CD4-positive, CD25-positive, alpha-beta regulatory T cell (primary cell): ENCODE data around the gene RAB7A. TPM values are rescaled to one million over a fixed set of nuclear protein-coding genes. Genes with fewer than 3 reads are reported as not detected.

Experiments used
- ATAC-seq, 2 donors: fragments of 150-1000 bp; cut with Tn5 transposase; one replicate each; pipeline ENCODE4 v1.10.0; 2021; ENCODE audit warnings: low read depth in 2 of 2, moderate number of reproducible peaks in 2 of 2, moderate library complexity in 1 of 2
- DNase-seq, 3 donors: peaks; one replicate each; pipeline versions ENCODE4 v3.0.0 to v3.0.0-alpha.2; 2012 to 2022; ENCODE audit warnings: mixed read lengths in 1 of 3
- H3K27ac ChIP-seq: one replicate; pipeline ENCODE4 v1.7.0; 2013; ENCODE audit warnings: mild to moderate bottlenecking, low read length; ENCODE audit not compliant: insufficient read depth, poor library complexity, severe bottlenecking
- H3K27me3 ChIP-seq: one replicate; pipeline ENCODE4 v1.7.0; 2013; ENCODE audit warnings: low read length; ENCODE audit not compliant: control insufficient read depth, insufficient read depth
- H3K36me3 ChIP-seq: one replicate; pipeline ENCODE4 v1.7.0; 2013; ENCODE audit warnings: mild to moderate bottlenecking, low read length, moderate library complexity; ENCODE audit not compliant: control insufficient read depth, insufficient read depth
- H3K4me1 ChIP-seq: 2 replicates; pipeline ENCODE4 v1.7.0; 2013; ENCODE audit warnings: mild to moderate bottlenecking, low read length; ENCODE audit not compliant: insufficient read depth, control insufficient read depth, poor library complexity, severe bottlenecking
- H3K4me3 ChIP-seq: one replicate; pipeline ENCODE4 v1.7.0; 2013; ENCODE audit warnings: low read depth, mild to moderate bottlenecking, low read length, moderate library complexity
- H3K9me3 ChIP-seq, 2 experiments: 1 replicate in 1 of 2; 2 replicates in 1 of 2; pipeline ENCODE4 v1.7.0; 2013; ENCODE audit warnings: low read length in 2 of 2, mild to moderate bottlenecking in 1 of 2, moderate library complexity in 1 of 2; ENCODE audit not compliant: control insufficient read depth in 2 of 2
- H3K27ac Mint-ChIP-seq, 3 donors: one replicate each; pipeline ENCODE4 v1.8.0; 2020 to 2022; ENCODE audit warnings: mild to moderate bottlenecking in 3 of 3, mixed read lengths in 3 of 3, moderate library complexity in 2 of 3
- H3K27me3 Mint-ChIP-seq: one replicate; pipeline ENCODE4 v1.8.0; 2022; ENCODE audit warnings: mild to moderate bottlenecking, mixed read lengths
- H3K36me3 Mint-ChIP-seq: one replicate; pipeline ENCODE4 v1.8.0; 2020; ENCODE audit warnings: mixed read lengths
- H3K4me1 Mint-ChIP-seq, 4 donors: one replicate each; pipeline ENCODE4 v1.8.0; 2020 to 2022; ENCODE audit warnings: mixed read lengths in 4 of 4, mild to moderate bottlenecking in 1 of 4
- H3K4me3 Mint-ChIP-seq, 4 donors: one replicate each; pipeline ENCODE4 v1.8.0; 2020 to 2022; ENCODE audit warnings: mild to moderate bottlenecking in 4 of 4, mixed read lengths in 4 of 4, moderate library complexity in 3 of 4
- H3K9me3 Mint-ChIP-seq, 7 donors: one replicate each; pipeline ENCODE4 v1.8.0; 2020 to 2022; ENCODE audit warnings: mixed read lengths in 7 of 7, mild to moderate bottlenecking in 3 of 7, moderate library complexity in 2 of 7
- polyA plus RNA-seq, 4 donors: library from polyadenylated mRNA; unstranded; fragments of 300-500 nt; fragmentation: Illumina TruSeq; gene quantifications; one replicate each; pipeline ENCODE4 v1.2.3, GENCODE V29; 2021
- total RNA-seq: library from RNA; stranded (reverse); gene quantifications from one replicate; pipeline ENCODE4 v1.2.3, GENCODE V29; 2022

The RAB7A gene
- total and polyA plus RNA-seq, 5 donors from 2014 or later = 156 to 200 (median 180) TPM

GRCh38 chr3:128794770-128795649 lies 69.0 kb downstream of the RAB7A start:
- Histone ChIP-seq H3K4me3 (no peak overlapping the region), H3K4me1 (peaks cover 39% of the 10 kb centered on the region), H3K27me3 (no peaks in the 10 kb centered on the region), H3K36me3 (peaks cover 38% of the 10 kb centered on the region), H3K27ac (peak overlapping the region; percentile 45), H3K9me3 (no peaks in the 10 kb centered on the region)
- Mint-ChIP-seq H3K27me3 (no peaks in the 10 kb centered on the region), H3K9me3 (no peaks in the 10 kb centered on the region), H3K4me3 (peak overlapping the region in 3 of 4 donors; percentile 11 to 54 (median 48)), H3K4me1 (peaks cover 19 to 73% (median 39%) of the 10 kb centered on the region in 4 donors), H3K27ac (peak overlapping the region; percentile 79 to 89 (median 84)), H3K36me3 (peaks cover 31% of the 10 kb centered on the region)
- ATAC-seq (peak; percentile 95), DNase-seq (peak; percentile 47 to 83 (median 80))

GRCh38 chr3:128799653-128800052 lies 73.7 kb downstream of the RAB7A start:
- ATAC-seq = no peak

GRCh38 chr3:128800241-128801187 lies 74.5 kb downstream of the RAB7A start:
- no peak for ATAC-seq
- DNase-seq = peak in 1 of 3 donors; percentile 69
- H3K4me3 Mint-ChIP-seq = peak overlapping the region; percentile 29 to 71 (median 46)
- peak overlapping the region; percentile 60 for H3K27ac ChIP-seq
- no peaks in the 10 kb centered on the region for H3K9me3 Mint-ChIP-seq
- H3K4me3 ChIP-seq = peak overlapping the region; percentile 11
- no peaks in the 10 kb centered on the region for H3K27me3 ChIP-seq
- peaks cover 52% of the 10 kb centered on the region for H3K4me1 ChIP-seq
- peaks cover 34 to 70% (median 57%) of the 10 kb centered on the region in 4 donors for H3K4me1 Mint-ChIP-seq
- no peaks in the 10 kb centered on the region for H3K27me3 Mint-ChIP-seq
- peaks cover 33% of the 10 kb centered on the region for H3K36me3 Mint-ChIP-seq
- H3K36me3 ChIP-seq = peaks cover 42% of the 10 kb centered on the region
- H3K9me3 ChIP-seq = no peaks in the 10 kb centered on the region
- peak overlapping the region; percentile 73 to 95 (median 87) for H3K27ac Mint-ChIP-seq

More at GRCh38 chr3:128799653-128800052, 73.7 kb downstream of the RAB7A start:
- H3K36me3 Mint-ChIP-seq = peaks cover 35% of the 10 kb centered on the region
- peaks cover 41 to 70% (median 56%) of the 10 kb centered on the region in 4 donors for H3K4me1 Mint-ChIP-seq
- Histone ChIP-seq H3K4me3 (peak overlapping the region; percentile 11), H3K27me3 (no peaks in the 10 kb centered on the region), H3K36me3 (peaks cover 41% of the 10 kb centered on the region), H3K27ac (peak overlapping the region; percentile 60), H3K9me3 (no peaks in the 10 kb centered on the region), H3K4me1 (peaks cover 50% of the 10 kb centered on the region)
- peak overlapping the region in 3 of 4 donors; percentile 9 to 46 (median 29) for H3K4me3 Mint-ChIP-seq
- no peaks in the 10 kb centered on the region for H3K27me3 Mint-ChIP-seq
- peak overlapping the region; percentile 73 to 95 (median 80) for H3K27ac Mint-ChIP-seq
- H3K9me3 Mint-ChIP-seq = no peaks in the 10 kb centered on the region
- DNase-seq = peak in 1 of 3 donors; percentile 17

- peaks cover 46% of the 10 kb centered on the region for H3K36me3 ChIP-seq
These were observed 75.9 kb downstream of the RAB7A start for GRCh38 chr3:128801779-128802380.

GRCh38 chr3:128803307-128803706 lies 77.3 kb downstream of the RAB7A start:
- ATAC-seq = no peak

More at GRCh38 chr3:128801779-128802380, 75.9 kb downstream of the RAB7A start:
- H3K4me3 Mint-ChIP-seq = peak overlapping the region in 3 of 4 donors; percentile 30 to 46 (median 34)
- peak overlapping the region; percentile 73 to 95 (median 87) for H3K27ac Mint-ChIP-seq
- Histone ChIP-seq H3K4me3 (no peak overlapping the region), H3K27me3 (no peaks in the 10 kb centered on the region), H3K9me3 (no peaks in the 10 kb centered on the region), H3K27ac (peak overlapping the region; percentile 47), H3K4me1 (peaks cover 59% of the 10 kb centered on the region)
- peaks cover 42% of the 10 kb centered on the region for H3K36me3 Mint-ChIP-seq
- H3K9me3 Mint-ChIP-seq = no peaks in the 10 kb centered on the region
- H3K4me1 Mint-ChIP-seq = peaks cover 34 to 79% (median 64%) of the 10 kb centered on the region in 4 donors
- DNase-seq (peak in 1 of 3 donors; percentile 43), ATAC-seq (no peak)
- H3K27me3 Mint-ChIP-seq = no peaks in the 10 kb centered on the region

GRCh38 chr3:128804017-128804810 lies 78.2 kb downstream of the RAB7A start:
- Histone ChIP-seq H3K27me3 (no peaks in the 10 kb centered on the region), H3K9me3 (no peaks in the 10 kb centered on the region), H3K36me3 (peaks cover 43% of the 10 kb centered on the region), H3K27ac (peak overlapping the region; percentile 87), H3K4me3 (peak overlapping the region; percentile 81), H3K4me1 (peaks cover 59% of the 10 kb centered on the region)
- DNase-seq = peak; percentile 49 to 95 (median 76)
- Mint-ChIP-seq H3K4me1 (peaks cover 34 to 81% (median 64%) of the 10 kb centered on the region in 4 donors), H3K27ac (peak overlapping the region; percentile 91 to 97 (median 94)), H3K4me3 (peak overlapping the region; percentile 81 to 87 (median 83)), H3K36me3 (peaks cover 39% of the 10 kb centered on the region), H3K9me3 (no peaks in the 10 kb centered on the region), H3K27me3 (no peaks in the 10 kb centered on the region)
- ATAC-seq = peak; percentile 96 to 98

More at GRCh38 chr3:128803307-128803706, 77.3 kb downstream of the RAB7A start:
- peak overlapping the region; percentile 81 for H3K4me3 ChIP-seq
- H3K9me3 Mint-ChIP-seq = no peaks in the 10 kb centered on the region
- peak overlapping the region; percentile 91 to 97 (median 94) for H3K27ac Mint-ChIP-seq
- peaks cover 34 to 80% (median 62%) of the 10 kb centered on the region in 4 donors for H3K4me1 Mint-ChIP-seq
- no peaks in the 10 kb centered on the region for H3K9me3 ChIP-seq
- H3K4me1 ChIP-seq = peaks cover 59% of the 10 kb centered on the region
- no peaks in the 10 kb centered on the region for H3K27me3 Mint-ChIP-seq
- peaks cover 43% of the 10 kb centered on the region for H3K36me3 ChIP-seq
- H3K27me3 ChIP-seq = no peaks in the 10 kb centered on the region
- no peak for DNase-seq
- peak overlapping the region; percentile 87 for H3K27ac ChIP-seq
- peak overlapping the region; percentile 81 to 87 (median 83) for H3K4me3 Mint-ChIP-seq
- H3K36me3 Mint-ChIP-seq = peaks cover 38% of the 10 kb centered on the region
